ENCODE data around the gene SGMS1. TPM values are rescaled to one million over a fixed set of nuclear protein-coding genes. Genes with fewer than 3 reads are reported as not detected.

The SGMS1 gene
- total and polyA plus RNA-seq, 10 donors: 5.9 to 84.3 (median 34.6) TPM

GRCh38 chr10:50392966-50393718 is 230.6 kb downstream of the SGMS1 start:
- TF ChIP-seq POLR2A (IDR thresholded peaks at IDR 0.05) (no peak), CTCF (IDR thresholded peaks at IDR 0.05 in 8 of 11, conservative IDR thresholded peaks at IDR 0.05 in 3 of 11) (no peak), POLR2AphosphoS5 (IDR thresholded peaks at IDR 0.05) (no peak)
- WGBS, 5 donors: 84 to 97% (median 93%) methylated on average over 6 of the region's 6 CpGs
- Histone ChIP-seq H3K4me1 (peaks cover 0 to 54% (median 24%) of the 10 kb centered on the region in 6 donors), H3K27me3 (replicated peaks in 1 of 7) (no peaks in the 10 kb centered on the region), H3K4me3 (no peak overlapping the region), H3K27ac (no peak overlapping the region), H3K36me3 (no peaks in the 10 kb centered on the region), H3K9me3 (no peaks in the 10 kb centered on the region)
- intact Hi-C loops (cut with DNase I; ENCODE audit: low total_unique reads): no loop called here
- no peak for DNase-seq

GRCh38 chr10:50392426-50392825 is 231.3 kb downstream of the SGMS1 start:
- Histone ChIP-seq H3K27me3 (replicated peaks in 1 of 7) (no peaks in the 10 kb centered on the region), H3K9me3 (no peaks in the 10 kb centered on the region), H3K27ac (no peak overlapping the region), H3K36me3 (no peaks in the 10 kb centered on the region), H3K4me3 (no peak overlapping the region), H3K4me1 (peaks cover 0 to 54% (median 25%) of the 10 kb centered on the region in 6 donors)
- DNase-seq: no peak
- 94 to 97% (median 96%) methylated on average over 5 of the region's 5 CpGs for WGBS, 5 donors
- TF ChIP-seq POLR2A (IDR thresholded peaks at IDR 0.05) (no peak), POLR2AphosphoS5 (IDR thresholded peaks at IDR 0.05) (no peak), CTCF (IDR thresholded peaks at IDR 0.05 in 8 of 11, conservative IDR thresholded peaks at IDR 0.05 in 3 of 11) (no peak)
- intact Hi-C loops (cut with DNase I; ENCODE audit: low total_unique reads): no loop called here

GRCh38 chr10:50390302-50390701 is 233.5 kb downstream of the SGMS1 start:
- intact Hi-C loops (cut with DNase I; ENCODE audit: low total_unique reads): no loop called here
- no peak for DNase-seq
- WGBS, 5 donors: 94 to 98% (median 96%) methylated on average over 2 of the region's 2 CpGs
- no peaks in the 10 kb centered on the region for H3K9me3 ChIP-seq
- TF ChIP-seq CTCF (IDR thresholded peaks at IDR 0.05 in 8 of 11, conservative IDR thresholded peaks at IDR 0.05 in 3 of 11) (no peak), POLR2A (IDR thresholded peaks at IDR 0.05) (no peak), POLR2AphosphoS5 (IDR thresholded peaks at IDR 0.05) (no peak)
- no peak overlapping the region for H3K27ac ChIP-seq
- H3K4me1 ChIP-seq: peaks cover 0 to 53% (median 17%) of the 10 kb centered on the region in 6 donors
- H3K36me3 ChIP-seq: no peaks in the 10 kb centered on the region
- H3K27me3 ChIP-seq (replicated peaks in 1 of 7): no peaks in the 10 kb centered on the region
- no peak overlapping the region for H3K4me3 ChIP-seq

- Histone ChIP-seq H3K27ac (no peak overlapping the region), H3K27me3 (replicated peaks in 1 of 7) (no peaks in the 10 kb centered on the region), H3K4me3 (no peak overlapping the region), H3K9me3 (no peaks in the 10 kb centered on the region), H3K36me3 (no peaks in the 10 kb centered on the region), H3K4me1 (peaks cover 0 to 50% (median 20%) of the 10 kb centered on the region in 6 donors)
- 84 to 94% (median 87%) methylated on average over 2 of the region's 2 CpGs for WGBS, 5 donors
- DNase-seq: no peak
- intact Hi-C loops (cut with DNase I; ENCODE audit: low total_unique reads): no loop called here
- no peak for TF ChIP-seq POLR2A (IDR thresholded peaks at IDR 0.05)
- no peak for TF ChIP-seq POLR2AphosphoS5 (IDR thresholded peaks at IDR 0.05)
- TF ChIP-seq CTCF (IDR thresholded peaks at IDR 0.05 in 8 of 11, conservative IDR thresholded peaks at IDR 0.05 in 3 of 11): no peak
Observed at GRCh38 chr10:50388181-50388580, 235.6 kb downstream of the SGMS1 start.
